LNCAP (cell line): ENCODE results near the gene POPDC2.

ENCODE experiments used
- TF ChIP-seq, protein P1 (sequence below): fragments of 450-650 bp; IDR thresholded peaks from 2 replicates; pipeline ENCODE4 v1.5.1; 2017; ENCODE audit warnings: mild to moderate bottlenecking

POPDC2 gene

DNA sequence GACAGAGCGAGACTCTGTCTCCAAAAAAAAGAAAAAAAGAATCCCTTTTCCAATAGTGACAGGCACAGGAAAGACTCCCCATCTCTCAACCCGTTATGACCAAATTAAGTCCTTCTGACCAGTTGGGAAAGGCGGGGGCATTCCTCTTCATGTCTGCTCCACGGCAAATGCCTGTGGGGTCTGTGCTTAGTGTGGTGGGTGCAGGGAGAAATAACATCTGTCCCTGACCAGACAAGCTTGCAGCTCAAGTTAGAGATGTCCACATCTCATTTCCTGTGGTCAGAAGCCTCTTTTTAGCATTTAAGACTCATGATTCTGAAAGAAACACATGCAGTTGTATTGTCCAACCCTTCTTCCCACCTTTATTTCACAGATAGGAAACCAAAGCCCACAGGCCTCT lies 46.5 kb downstream of the POPDC2 start:
- TF ChIP-seq, protein P1, sequence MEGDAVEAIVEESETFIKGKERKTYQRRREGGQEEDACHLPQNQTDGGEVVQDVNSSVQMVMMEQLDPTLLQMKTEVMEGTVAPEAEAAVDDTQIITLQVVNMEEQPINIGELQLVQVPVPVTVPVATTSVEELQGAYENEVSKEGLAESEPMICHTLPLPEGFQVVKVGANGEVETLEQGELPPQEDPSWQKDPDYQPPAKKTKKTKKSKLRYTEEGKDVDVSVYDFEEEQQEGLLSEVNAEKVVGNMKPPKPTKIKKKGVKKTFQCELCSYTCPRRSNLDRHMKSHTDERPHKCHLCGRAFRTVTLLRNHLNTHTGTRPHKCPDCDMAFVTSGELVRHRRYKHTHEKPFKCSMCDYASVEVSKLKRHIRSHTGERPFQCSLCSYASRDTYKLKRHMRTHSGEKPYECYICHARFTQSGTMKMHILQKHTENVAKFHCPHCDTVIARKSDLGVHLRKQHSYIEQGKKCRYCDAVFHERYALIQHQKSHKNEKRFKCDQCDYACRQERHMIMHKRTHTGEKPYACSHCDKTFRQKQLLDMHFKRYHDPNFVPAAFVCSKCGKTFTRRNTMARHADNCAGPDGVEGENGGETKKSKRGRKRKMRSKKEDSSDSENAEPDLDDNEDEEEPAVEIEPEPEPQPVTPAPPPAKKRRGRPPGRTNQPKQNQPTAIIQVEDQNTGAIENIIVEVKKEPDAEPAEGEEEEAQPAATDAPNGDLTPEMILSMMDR: no peak

DNA sequence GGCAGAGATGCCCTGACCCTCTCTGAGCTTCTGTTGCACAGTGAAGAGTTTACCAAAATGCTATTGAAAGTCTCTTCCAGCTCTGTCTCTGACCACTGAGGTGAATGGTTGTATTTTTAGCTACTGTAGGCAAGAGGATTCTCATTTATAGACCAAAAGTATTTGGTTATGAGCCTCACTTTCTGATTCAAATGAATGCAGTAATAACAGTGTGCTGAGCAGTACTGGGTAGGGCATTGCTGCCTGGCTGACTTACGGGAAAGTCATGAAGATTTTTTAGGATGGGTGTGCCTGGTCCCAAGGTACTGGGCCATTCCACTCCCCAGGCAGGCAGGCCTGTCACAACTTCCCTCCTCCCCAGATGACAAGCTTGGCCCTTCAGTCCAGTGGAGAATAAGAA lies 47.2 kb downstream of the POPDC2 start:
- TF ChIP-seq, protein P1: no peak

DNA sequence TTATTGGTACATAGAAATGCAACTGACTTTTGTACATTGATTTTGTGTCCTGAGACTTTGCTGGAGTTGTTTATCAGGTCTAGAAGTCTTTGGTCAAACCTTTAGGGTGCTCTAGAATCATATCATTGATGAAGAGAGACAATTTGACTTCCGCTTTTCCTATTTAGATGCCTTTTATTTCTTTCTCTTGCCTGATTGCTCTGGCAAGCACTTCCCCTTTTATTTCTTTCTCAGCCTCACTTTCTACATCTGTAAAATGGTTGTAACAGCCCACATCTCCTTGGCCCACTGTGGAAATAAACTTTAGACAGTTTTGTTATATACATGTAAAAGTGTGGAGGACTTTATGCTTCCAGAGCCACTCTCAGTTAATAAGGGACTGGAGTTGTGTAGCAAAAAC lies 48.7 kb downstream of the POPDC2 start:
- TF ChIP-seq, protein P1: no peak

DNA sequence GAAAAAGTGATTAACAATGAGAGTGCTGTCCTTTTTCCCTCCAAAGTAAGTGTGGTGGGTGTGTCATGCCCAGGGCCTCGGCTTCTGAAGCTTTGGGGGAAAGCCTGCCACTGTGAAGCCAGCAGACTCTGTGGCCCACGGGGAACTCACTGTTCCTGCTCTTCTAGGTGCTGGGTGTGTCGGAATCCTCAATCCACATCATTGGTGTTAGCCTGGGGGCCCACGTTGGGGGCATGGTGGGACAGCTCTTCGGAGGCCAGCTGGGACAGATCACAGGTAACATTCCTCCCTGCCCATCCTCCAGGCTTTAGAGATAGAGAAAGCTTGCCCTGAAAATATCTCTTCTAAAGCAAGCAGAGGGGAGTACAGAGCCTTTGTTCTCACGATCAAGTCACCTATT lies 51.1 kb downstream of the POPDC2 start:
- TF ChIP-seq, protein P1: no peak

DNA sequence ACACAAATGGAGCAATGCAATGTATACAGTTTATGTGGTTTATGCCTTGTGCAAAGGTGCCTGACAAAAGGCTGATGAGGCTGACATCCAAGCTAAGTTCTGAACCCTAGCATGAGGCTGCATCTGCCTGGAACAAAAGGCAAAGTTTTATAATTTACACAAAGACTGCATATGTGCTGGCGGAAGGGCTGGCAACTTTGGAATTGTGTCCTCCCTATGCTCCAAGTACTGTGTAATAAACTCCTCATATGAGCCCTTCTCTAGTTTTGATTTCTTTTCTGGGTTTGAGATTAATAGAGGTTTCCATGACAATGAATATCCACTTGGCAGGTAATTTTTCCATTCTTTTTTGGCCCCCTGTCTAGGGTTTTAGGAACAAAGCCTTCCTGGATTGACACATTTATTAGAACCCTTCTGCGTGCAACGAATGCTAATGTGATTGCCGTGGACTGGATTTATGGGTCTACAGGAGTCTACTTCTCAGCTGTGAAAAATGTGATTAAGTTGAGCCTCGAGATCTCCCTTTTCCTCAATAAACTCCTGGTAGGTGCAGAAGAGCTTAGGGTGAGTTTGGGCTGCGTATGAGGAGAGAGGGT lies 51.9 kb downstream of the POPDC2 start:
- TF ChIP-seq, protein P1: no peak

DNA sequence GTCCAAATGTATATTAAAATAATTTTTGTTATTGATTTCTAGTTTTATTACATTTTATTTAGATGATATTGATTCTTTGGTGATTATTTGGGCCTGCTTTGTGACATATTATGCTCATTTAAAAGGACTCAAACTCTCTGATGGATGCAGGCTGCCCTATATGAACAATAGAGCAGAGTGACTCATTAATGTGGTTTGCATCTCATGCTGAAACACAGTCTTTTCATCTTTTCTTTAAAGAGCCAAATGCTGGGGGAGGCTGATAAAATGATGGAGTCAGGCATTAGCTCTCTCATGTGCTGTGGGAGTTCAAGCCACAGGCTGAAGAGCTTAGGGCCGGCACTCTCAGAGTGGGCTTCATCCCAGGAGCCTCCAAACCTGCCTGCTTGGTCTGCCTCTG lies 55.5 kb downstream of the POPDC2 start:
- TF ChIP-seq, protein P1: no peak

DNA sequence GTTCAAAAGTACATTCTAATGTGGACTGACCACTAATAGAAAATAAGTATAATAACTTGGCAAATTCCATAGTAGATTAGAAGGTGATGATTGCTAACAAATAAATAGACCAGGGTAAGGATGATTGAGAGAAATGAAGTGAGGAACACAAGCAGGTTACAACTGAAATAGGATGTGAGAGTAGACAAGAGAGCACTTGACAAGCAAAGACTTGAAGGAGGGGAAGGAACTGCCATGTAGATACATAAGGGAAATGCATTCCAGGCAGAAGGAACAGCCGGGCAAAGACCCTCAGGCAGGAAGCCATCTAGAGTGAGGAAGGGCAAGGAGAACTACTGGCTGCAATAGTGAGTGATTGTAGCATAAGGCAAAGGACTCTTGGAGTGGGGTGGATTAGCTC lies 57.7 kb downstream of the POPDC2 start:
- TF ChIP-seq, protein P1: no peak

DNA sequence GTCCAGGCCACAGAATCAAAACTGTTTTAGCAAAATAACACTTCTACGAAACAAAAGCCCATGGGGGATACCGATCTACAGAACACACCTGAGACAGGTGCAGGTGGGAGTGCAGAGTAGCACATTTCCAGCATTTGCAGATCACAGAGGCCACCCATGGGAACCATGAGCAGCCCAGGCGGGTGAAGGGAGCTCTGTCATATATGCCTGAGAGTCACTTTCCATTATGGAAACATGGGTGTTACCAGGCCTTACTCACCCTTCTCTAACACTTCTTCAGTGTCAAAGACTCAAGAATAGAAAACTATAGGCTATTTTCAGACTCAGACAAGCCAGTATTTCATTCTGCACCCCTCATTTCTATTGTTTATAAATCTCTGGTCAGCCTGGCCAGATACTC lies 59.2 kb downstream of the POPDC2 start:
- TF ChIP-seq, protein P1: no peak
